GM18520 (cell line): Measurements from ENCODE around the gene CUX1.
"Not testable (repeated sequence)": the region's sequence is repeated elsewhere in the genome, so short reads cannot be mapped to it uniquely, and the experiment has no call there.

Source experiments
- ATAC-seq: cut with Tn5 transposase; IDR thresholded peaks from one replicate; pipeline ENCODE4 v1.9.1; 2021; ENCODE audit not compliant: unreplicated experiment

The CUX1 gene

GRCh38 chr7:101823096-101823495 is 5.7 kb downstream of the CUX1 start:
- no peak for ATAC-seq

- no peak for ATAC-seq
Measured at GRCh38 chr7:101823596-101823995, 6.2 kb downstream of the CUX1 start.

DNA sequence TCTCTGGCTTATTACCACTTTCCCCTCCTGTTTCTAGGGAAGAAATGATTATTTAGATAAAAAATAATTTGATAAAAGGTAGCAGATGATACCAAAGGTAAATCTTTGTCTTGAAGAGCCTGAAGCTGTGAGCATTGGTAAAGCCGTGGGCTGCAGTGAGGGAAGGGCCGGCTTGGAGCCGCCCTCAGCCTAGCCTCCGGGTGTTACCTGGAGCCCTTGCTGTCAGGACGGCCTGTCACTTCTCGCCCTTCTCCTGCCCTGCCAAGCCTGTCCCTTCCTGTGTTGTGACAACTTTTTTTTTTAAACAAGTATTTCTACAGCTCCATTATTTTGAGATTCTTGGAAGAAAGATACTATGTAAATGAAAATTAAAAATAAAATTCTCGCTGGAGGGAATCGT is 7.0 kb downstream of the CUX1 start:
- ATAC-seq = no peak

DNA sequence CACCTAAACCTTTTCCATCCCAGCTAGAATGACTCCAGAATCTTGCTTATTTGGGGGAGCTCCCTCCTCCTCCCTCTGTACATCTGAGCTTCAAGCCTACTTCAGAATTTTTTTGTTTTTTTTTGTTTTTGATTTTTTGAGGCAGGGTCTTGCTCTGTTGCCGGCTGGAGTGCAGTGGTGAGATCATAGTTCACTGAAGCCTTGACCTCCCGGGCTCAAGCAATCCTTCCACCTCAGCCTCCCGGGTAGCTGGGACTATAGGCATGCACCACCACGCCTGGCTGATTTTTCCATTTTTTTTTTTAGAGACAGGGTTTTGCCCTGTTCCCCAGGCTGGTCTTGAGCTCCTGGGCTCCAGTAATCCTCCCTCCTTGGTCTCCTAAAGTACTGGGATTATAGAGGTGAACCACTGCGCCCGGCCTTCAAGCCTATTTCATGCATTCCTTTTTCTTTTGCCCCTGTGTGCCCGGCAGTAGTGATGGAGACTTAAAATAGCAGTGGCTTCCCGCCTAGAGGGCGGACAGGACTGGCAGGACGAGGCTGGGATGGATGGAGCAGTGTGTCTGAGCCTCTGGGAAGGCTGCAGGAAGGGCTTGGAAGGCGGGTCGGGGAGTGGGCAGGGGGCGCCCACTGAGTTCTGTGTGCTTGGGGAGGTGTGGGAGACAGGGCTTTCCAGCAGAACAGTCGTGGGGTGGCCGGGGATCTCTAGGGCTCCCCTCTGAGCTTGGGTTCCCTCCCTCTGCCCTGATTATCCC is 8.8 kb downstream of the CUX1 start:
- ATAC-seq = no peak

DNA sequence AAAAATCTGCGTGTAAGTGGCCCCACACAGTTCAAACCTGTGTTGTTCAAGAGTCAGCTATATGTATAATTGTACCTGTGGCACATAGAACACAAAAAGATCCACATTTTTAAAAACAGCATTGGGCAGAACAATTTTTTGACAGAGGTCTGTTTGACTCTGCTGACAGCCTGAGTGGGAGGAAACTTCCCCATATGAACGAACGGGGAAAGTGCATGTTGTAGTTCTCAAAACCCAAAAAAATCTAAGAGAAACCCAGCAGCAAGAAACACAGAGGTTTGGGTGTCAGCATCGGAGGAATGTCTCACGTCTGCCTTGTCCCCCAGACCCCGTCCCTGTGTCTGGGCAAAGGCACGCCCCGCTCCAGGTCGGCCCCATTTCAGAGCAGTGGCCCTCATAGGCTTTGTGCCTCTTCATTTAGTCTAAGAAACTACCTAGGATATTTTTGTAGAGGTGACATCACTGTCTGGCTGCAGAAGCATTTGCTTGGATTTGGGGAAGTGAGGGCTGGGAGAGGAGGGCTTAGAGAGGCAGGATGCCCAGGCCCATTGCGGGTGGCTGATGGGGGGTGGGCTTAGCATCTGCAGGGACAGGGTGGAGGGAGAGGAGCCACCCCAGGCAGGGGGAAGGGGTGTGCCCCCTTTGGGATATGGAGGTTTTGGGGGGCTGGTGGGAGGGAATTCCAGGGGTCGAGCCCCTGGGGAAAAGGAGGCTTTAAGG is 11.0 kb downstream of the CUX1 start:
- ATAC-seq = no peak

DNA sequence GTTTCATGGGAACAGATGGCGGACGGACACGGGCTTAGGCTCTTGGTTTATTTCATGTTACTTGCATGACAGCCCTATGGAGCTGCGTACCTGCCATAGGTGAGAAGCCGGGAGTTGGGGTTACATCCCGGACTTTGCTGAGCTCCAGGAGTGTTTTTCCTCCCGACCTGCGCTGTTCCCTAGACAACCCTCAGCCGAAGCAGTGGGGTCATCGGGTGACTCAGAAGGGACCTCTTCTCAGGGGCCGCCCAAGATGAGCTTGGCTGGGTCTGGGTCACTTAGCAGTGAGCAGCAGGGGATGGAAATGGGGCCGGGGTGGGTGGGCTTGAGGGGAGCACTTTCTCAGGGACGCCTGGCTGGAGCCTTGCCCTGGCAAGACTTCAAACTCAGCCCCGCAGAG is 11.9 kb downstream of the CUX1 start:
- no peak for ATAC-seq

DNA sequence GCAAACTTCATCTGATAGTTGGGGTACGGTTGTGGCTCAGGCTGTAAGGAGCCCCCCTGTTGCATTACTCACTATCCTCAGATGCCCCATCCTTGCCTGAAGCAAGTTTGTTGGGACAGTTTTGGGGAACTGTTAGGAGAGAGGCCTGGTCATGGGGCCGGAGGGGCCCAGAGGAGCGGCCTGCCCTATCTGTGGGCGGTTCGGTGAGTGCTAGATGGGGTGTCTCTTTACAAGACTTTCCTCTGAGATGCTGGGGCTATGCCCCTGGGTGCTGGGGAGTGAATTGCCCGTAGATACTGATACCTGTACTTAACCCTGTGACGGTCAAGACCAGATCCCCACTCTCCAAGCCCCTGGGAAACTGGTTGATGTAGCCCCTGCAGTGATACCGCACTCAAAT is 12.4 kb downstream of the CUX1 start:
- no peak for ATAC-seq

DNA sequence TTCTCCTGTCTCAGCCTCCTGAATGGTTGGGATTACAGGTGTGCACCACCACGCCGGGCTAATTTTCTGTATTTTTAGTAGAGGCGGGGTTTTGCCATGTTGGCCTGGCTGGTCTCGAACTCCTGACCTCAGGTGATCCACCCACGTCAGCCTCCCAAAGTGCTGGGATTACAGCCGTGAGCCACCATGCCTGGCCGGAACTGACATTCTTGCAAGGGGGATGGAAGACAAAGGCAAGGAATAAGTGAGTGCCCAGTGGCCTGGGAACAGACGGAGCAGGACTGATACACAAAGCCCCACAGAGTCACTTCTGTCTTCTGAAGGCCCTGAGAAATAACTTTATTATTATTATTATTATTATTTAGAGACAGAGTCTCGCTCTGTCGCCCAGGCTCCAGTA is 14.0 kb downstream of the CUX1 start:
- ATAC-seq = not testable (repeated sequence)

DNA sequence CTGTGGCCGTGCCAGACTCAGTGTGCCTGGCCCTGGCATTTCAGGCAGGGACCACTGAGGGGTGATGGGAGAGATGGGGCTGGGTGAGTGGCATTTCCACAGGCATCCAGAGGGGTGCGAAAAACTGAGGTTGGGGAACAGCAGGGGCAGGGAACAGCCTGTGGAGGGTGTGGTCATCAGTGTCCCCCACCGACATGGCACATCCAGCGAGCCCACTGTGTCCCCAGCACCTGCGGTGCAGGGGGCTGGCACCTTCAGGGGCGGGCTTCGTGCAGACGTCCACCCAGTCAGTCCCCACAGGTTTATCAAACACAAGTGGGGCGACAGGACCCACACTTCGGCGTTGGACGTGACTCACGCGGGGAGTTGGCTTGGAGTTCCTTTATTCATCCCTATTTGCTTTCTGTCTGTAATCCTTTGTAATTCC is 14.8 kb downstream of the CUX1 start:
- no peak for ATAC-seq

GRCh38 chr7:101832685-101833375 is 15.4 kb downstream of the CUX1 start:
- ATAC-seq = no peak

- ATAC-seq = no peak
Measured at GRCh38 chr7:101833799-101834198, 16.4 kb downstream of the CUX1 start.

DNA sequence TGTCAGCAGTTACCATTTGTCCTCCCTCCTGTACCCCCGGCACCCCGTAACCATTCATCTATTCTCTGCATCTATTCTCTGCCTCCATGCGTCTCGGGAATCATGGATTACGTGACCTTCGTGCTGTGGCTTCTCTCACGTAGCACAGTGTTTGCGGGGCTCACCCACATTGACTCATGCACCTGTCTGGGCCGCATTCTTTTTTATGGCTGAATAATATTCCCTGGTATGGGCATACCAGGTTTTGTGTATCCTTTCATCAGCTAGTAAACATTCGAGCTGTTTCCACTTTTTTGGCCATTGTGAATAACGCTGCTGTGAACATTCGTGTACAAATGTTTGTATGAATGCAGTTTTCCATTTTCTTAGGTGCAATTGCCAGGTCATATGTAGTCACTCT is 17.7 kb downstream of the CUX1 start:
- ATAC-seq = no peak

- not testable (repeated sequence) for ATAC-seq
Measured at GRCh38 chr7:101837433-101837832, 20.0 kb downstream of the CUX1 start.

GRCh38 chr7:101838837-101839483 is 21.5 kb downstream of the CUX1 start:
- ATAC-seq = no peak

- ATAC-seq = no peak
Measured at GRCh38 chr7:101841328-101841727, 23.9 kb downstream of the CUX1 start.

GRCh38 chr7:101843293-101844271 is 26.2 kb downstream of the CUX1 start:
- ATAC-seq = no peak

GRCh38 chr7:101845974-101846373 is 28.5 kb downstream of the CUX1 start:
- ATAC-seq = no peak

DNA sequence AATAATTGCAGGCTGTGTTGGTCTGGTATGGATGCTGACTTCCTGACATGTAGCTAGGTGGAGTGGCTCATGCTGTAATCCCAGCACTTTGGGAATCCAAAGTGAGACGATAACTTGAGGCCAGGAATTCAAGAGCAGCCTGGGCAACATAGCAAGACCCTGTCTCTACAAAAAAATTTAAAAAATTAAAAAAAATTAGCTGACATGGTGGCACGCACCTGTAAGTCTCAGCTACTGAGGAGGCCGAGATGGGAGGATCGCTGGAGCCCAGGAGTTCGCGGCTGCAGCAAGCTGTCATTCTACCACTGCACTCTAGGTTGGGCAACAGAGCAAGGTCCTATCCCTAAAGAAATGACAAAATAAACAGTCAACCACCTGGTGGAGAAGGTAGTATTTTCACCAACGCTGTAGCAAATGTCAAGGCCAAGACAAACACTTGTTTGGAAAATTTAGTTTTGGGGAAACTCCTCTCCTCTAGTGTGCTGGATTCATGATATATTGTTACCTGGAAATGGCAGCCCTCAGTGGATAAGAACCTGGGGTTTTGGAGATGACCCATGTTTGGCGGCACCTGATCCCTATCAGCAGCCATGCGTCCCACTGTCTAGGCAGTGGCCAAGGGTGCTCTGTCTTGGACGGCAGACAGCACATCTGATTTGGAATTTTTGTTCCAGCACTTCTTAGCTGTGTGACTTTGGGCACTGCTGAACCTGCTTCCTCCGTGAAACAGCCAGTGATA is 29.5 kb downstream of the CUX1 start:
- ATAC-seq = no peak

DNA sequence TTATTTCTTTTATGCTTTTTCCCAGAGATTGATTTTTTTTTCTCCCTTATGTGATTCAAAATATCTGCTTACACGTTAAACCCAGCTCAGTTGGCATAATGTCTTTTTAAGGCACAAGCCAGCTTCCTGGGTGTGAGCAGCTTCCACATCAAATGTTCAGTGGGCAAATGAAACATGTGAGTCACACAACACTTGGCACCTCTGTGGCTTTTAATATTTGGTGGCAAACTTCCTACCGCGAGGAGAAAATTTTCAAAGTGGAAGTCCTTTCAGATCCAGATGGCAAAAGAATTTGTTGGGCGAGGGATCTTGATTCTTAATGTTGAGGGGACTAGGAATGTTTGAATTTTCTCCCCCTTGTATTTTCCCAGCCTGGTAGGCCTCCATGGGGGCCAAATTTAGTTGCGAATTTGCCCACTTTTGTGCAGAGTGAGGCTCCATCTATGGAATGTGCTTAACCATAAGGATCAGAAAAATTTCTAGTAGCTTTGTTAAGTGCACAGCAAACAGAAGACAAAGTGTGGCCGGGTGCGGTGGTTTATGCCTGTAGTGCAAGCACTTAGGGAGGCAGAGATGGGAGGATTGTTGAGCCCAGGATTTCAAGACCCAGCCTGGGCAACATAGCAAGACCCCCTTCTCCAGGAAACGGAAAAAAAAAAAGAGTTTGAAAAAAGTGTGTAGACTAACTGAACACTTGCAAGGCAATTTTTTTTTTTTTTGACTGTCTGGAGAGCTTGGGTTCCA is 31.0 kb downstream of the CUX1 start:
- ATAC-seq = no peak
